Measurements from ENCODE around the gene SUSD4.

The SUSD4 gene

GRCh38 chr1:223219318-223219635, 144.7 kb downstream of the SUSD4 start:
- TF ChIP-seq, protein P1, sequence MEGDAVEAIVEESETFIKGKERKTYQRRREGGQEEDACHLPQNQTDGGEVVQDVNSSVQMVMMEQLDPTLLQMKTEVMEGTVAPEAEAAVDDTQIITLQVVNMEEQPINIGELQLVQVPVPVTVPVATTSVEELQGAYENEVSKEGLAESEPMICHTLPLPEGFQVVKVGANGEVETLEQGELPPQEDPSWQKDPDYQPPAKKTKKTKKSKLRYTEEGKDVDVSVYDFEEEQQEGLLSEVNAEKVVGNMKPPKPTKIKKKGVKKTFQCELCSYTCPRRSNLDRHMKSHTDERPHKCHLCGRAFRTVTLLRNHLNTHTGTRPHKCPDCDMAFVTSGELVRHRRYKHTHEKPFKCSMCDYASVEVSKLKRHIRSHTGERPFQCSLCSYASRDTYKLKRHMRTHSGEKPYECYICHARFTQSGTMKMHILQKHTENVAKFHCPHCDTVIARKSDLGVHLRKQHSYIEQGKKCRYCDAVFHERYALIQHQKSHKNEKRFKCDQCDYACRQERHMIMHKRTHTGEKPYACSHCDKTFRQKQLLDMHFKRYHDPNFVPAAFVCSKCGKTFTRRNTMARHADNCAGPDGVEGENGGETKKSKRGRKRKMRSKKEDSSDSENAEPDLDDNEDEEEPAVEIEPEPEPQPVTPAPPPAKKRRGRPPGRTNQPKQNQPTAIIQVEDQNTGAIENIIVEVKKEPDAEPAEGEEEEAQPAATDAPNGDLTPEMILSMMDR (IDR thresholded peaks at IDR 0.05; ENCODE audit: low read depth, low read length, missing control alignments): no peak
- DNase-seq (ENCODE audit: low read depth): no peak
- in situ Hi-C loops (cut with HindIII; ENCODE audit: low sequenced_read_pairs): no loop called here
- no peak overlapping the region for H3K4me3 ChIP-seq (ENCODE audit: low read depth, low read length)

- TF ChIP-seq, protein P1 (IDR thresholded peaks at IDR 0.05; ENCODE audit: low read depth, low read length, missing control alignments): no peak
- in situ Hi-C loops (cut with HindIII; ENCODE audit: low sequenced_read_pairs): no loop called here
- H3K4me3 ChIP-seq (ENCODE audit: low read depth, low read length): no peak overlapping the region
- no peak for DNase-seq (ENCODE audit: low read depth)
These were observed 146.2 kb downstream of the SUSD4 start for GRCh38 chr1:223217781-223218180.

DNA sequence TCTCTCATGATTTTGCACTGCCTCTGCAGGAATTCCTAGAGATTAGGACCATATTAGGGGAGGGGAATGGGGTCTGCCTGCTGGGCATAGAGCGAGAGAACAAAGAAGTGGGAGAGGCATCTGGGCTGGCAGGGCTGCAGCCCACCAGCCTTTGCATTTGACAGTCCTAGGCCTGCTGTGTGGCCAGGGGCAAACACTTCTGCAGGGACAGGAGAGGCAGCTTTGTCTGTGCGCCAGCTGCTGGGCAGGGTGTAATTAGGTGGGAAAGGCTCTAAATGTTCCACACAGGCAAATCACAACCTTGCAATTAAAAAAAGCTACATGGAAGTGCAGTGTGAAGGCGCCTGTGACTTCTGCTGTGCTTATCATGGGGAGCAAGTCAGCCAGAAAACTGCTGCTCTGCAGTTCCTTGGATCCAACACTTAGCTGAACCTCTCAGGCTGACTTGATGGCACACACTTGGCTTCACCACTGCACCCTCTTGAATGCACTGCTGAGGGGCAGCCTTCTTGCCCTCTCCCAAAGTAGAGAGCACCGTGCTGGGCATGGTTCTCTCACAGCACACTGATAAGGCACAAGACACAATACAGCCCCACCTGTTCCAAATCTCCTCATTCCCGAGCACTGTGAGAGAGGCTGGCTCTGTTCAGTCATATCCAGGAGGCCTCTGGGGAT, 147.3 kb downstream of the SUSD4 start:
- no peak for DNase-seq (ENCODE audit: low read depth)
- H3K4me3 ChIP-seq (ENCODE audit: low read depth, low read length): no peak overlapping the region
- TF ChIP-seq, protein P1 (IDR thresholded peaks at IDR 0.05; ENCODE audit: low read depth, low read length, missing control alignments): no peak
- in situ Hi-C loops (cut with HindIII; ENCODE audit: low sequenced_read_pairs): no loop called here

GRCh38 chr1:223216074-223216473, 147.9 kb downstream of the SUSD4 start:
- no peak for DNase-seq (ENCODE audit: low read depth)
- no peak overlapping the region for H3K4me3 ChIP-seq (ENCODE audit: low read depth, low read length)
- TF ChIP-seq, protein P1 (IDR thresholded peaks at IDR 0.05; ENCODE audit: low read depth, low read length, missing control alignments): no peak
- in situ Hi-C loops (cut with HindIII; ENCODE audit: low sequenced_read_pairs): no loop called here

DNA sequence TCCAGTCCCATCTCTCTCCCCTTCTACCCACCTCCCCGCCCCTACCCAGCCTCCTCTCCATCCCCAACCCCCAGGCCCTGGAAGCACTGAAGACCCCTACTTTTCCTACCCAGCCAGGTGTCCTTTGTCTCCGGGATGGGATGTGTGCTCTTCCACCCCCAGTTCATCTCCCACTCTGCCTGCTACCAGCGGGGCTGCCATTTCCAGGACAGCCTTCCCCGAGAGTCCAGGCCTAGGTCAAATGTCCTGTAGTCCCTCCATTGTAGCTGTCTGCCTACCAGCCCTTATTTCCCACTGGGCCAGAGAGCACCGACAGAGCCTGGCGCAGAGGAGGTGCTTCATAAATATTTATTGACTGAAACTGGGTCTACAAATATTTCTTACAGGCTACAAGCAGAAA, 148.9 kb downstream of the SUSD4 start:
- TF ChIP-seq, protein P1 (IDR thresholded peaks at IDR 0.05; ENCODE audit: low read depth, low read length, missing control alignments): no peak
- no peak for DNase-seq (ENCODE audit: low read depth)
- in situ Hi-C loops (cut with HindIII; ENCODE audit: low sequenced_read_pairs): no loop called here

GRCh38 chr1:223214261-223214807, 149.6 kb downstream of the SUSD4 start:
- in situ Hi-C loops (cut with HindIII; ENCODE audit: low sequenced_read_pairs): no loop called here
- H3K4me3 ChIP-seq (ENCODE audit: low read depth, low read length): no peak overlapping the region
- TF ChIP-seq, protein P1 (IDR thresholded peaks at IDR 0.05; ENCODE audit: low read depth, low read length, missing control alignments): no peak
- no peak for DNase-seq (ENCODE audit: low read depth)

More for the DNA sequence above, 148.9 kb downstream of the SUSD4 start:
- H3K4me3 ChIP-seq (ENCODE audit: low read depth, low read length): no peak overlapping the region

Measured in astrocyte of the cerebellum (primary cell).